Retinal pigment epithelial cell (primary cell): ENCODE results near the gene BZW1.
"Not testable (repeated sequence)": the region's sequence is repeated elsewhere in the genome, so short reads cannot be mapped to it uniquely, and the experiment has no call there.

Experiments
- DNase-seq: peaks from one replicate; pipeline ENCODE4 v3.0.0-alpha.2; 2010; ENCODE audit warnings: low read depth
- H3K4me3 ChIP-seq: 2 replicates; pipeline ENCODE4 v1.5.1; 2011; ENCODE audit warnings: mild to moderate bottlenecking, low read length, control low read depth, moderate library complexity
- CTCF ChIP-seq: conservative IDR thresholded peaks from 2 replicates; pipeline ENCODE4 v1.5.1; 2011; ENCODE audit warnings: low read depth, low read length, control low read depth, inconsistent platforms

The BZW1 gene

DNA sequence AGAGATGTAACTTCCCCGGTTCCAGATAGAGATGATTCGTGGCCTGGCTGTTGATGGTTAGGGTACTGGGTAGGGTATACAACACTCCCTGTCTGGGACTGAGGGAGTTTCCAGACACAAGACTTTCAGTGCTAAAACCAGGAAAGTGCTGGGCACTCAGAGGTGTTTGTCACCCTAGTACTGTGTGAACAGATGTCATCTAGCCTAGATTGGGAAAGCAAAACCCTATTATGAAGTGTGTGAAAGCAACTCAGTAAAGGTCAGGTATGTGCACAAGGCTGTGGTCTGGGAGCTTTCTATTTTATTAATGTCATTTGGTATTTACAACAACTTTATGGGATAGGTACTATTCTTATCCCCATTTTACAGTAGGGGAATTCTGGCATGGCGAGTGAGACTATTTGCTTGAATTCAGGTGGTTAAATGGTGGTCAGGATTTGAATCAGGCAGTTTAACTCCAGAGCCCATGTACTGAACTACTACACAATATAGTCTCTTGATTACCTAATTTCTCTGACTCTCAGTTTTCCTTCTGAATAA lies 2.6 kb downstream of the BZW1 start:
- DNase-seq, result no peak
- TF ChIP-seq CTCF, result no peak
- no peak overlapping the region for H3K4me3 ChIP-seq

GRCh38 chr2:200814917-200815316 lies 3.2 kb downstream of the BZW1 start:
- H3K4me3 ChIP-seq, result no peak overlapping the region
- no peak for DNase-seq
- no peak for TF ChIP-seq CTCF

- not testable (repeated sequence) for H3K4me3 ChIP-seq
Observed at GRCh38 chr2:200818732-200819131, 7.0 kb downstream of the BZW1 start.

GRCh38 chr2:200820573-200821234 lies 9.0 kb downstream of the BZW1 start:
- DNase-seq, result no peak
- no peak overlapping the region for H3K4me3 ChIP-seq
- no peak for TF ChIP-seq CTCF

More at GRCh38 chr2:200818732-200819131, 7.0 kb downstream of the BZW1 start:
- not testable (repeated sequence) for DNase-seq

DNA sequence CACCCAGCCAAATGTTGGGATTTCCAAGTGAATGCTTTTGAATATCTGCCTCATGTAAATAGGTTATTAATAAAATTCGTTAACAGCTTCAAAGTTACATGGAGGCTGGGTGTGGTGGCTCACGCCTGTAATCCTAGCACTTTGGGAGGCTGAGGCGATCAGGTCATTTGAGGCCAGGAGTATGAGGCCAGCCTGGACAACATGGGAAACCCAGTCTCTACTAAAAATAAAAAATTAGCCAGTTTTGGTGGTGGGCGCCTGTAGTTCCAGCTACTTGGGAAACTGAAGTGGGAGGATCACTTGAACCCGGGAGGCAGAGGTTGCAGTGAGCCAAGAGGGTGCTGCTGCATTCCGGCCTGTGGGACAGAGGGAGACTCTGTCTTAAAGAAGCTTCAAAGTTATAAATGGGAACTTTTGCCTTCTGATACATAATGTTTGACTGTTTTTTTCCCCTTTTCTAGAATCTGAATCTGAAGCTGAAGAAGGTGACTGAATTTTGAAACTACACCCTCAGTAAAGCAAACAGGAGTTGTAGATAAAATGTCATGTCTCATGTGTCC lies 10.1 kb downstream of the BZW1 start:
- TF ChIP-seq CTCF, result no peak
- DNase-seq, result no peak
- H3K4me3 ChIP-seq, result no peak overlapping the region

GRCh38 chr2:200828104-200828503 lies 16.4 kb downstream of the BZW1 start:
- no peak for TF ChIP-seq CTCF
- no peak overlapping the region for H3K4me3 ChIP-seq
- no peak for DNase-seq

DNA sequence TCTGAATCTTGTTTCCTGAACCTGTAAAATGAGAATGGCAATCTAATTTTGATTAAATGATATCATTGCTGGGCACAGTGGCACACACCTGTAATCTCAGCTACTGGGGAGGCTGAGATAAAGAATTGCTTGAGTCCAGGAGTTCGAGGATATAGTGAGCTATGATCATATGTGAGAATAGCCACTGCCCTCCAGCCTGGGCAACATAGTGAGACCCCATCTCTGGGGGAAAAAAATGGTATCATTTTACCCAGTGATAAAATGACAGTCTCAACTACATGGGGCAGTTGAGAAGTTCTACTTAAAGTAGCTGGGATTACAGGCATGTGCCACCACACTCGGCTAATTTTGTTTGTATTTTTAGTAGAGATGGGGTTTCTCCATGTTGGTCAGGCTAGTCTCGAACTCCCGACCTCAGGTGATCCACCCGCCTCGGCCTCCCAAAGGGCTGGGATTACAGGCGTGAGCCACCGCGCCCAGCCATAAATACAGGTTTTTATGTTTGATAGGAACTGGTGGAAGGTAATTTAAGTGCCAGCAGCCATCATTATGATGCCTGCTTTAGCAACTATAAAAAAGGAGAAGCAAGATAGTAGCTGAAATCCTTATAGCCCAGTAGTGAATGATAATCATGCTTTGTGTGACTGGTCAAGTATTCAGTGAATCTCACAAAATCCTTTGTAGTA lies 17.0 kb downstream of the BZW1 start:
- TF ChIP-seq CTCF, result no peak

More for the DNA sequence above, 17.0 kb downstream of the BZW1 start:
- H3K4me3 ChIP-seq, result no peak overlapping the region
- DNase-seq, result no peak
